Glomerular visceral epithelial cell (primary cell): ENCODE measurements around the gene DTX1.
A peak's percentile ranks its signal among the peaks of the same experiment; 100 is the strongest.

ENCODE experiments used
- DNase-seq: peaks from one replicate; pipeline ENCODE4 v3.0.0-alpha.2; 2016; ENCODE audit errors: extremely low spot score

DTX1 gene

DNA sequence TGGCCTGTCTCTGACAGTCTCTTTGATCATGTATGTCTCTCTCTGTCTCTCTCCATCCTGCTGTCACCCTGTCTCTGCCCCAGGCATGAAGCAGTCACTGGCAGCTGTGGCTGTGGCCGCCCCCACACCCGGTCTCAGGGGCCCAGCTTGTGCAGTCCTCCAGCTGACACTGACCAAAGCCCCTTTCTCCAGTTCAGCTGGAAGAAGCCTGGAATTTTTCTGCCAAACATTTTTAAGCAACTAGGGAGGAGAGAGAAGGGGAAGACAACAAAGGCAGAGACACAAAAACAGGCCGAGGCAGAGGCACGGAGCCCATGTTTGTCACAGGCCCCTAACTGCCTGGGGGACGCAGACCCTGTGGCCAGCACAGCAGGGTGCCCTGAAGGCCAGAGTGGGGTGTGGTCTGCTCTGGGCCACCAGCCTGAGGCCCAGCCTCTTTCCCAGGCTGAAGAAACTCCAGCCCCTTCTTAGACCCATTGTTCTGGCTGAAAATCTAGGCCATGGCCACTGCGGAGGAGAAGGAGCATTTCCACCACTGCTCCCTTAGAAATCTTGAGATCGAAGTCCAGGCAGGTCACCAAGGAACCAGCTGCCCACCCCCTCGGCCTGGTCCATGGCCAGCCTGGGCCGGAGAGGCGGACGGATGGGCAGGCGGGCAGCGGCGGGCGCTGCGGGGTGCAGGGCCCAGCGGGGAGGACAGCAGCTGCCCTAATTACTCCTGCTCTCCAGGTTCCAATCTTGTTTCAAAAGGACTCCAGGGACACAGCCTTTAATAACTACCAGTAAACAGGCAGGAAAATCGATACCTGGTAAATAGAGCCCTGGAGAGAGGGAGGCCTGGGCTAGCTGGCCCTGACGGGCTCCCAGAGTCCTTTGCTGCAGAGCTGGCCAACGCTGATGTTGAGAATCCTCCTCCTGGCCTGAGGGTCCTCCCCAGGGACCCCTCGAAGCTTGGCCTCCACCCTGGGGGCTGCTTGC lies 14.9 kb downstream of the DTX1 start:
- no peak for DNase-seq

DNA sequence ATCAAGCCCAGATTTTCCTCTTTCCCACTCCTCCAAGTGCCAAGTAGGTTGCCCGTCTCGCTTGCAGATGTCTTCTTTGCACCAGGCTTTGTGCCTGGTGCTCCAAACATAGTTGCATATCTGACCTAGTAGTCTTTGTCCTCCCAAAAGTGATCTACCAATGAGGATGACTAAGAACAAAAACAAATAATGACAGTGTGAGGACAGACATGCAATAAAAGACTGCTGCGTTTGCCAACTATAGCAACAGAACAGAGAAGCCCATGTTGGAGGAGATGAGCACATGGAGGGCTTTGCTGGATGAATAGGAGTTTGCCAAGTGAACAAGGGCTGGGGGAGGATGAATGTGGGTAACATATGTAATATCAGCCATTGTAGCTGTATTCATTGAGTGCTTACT lies 15.6 kb downstream of the DTX1 start:
- no peak for DNase-seq

DNA sequence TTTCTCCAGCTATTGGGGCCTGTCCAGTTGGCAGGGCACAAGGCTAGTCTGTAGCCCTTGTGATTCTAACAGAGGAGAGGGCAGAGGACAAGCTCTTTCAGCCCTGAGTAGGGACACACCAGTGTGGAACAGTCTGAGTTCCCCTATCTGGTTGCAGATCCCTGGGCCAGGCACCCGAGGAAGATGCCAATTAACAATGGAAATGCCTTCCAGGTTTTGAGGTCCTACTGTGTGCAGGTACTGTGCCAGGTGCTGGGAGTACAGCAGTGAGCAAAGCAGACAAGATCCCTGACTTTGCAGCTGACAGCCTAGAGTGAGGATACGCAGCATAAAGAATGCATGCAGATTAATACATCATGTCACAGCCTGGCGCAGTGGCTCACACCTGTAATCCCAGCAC lies 17.1 kb downstream of the DTX1 start:
- DNase-seq = no peak

DNA sequence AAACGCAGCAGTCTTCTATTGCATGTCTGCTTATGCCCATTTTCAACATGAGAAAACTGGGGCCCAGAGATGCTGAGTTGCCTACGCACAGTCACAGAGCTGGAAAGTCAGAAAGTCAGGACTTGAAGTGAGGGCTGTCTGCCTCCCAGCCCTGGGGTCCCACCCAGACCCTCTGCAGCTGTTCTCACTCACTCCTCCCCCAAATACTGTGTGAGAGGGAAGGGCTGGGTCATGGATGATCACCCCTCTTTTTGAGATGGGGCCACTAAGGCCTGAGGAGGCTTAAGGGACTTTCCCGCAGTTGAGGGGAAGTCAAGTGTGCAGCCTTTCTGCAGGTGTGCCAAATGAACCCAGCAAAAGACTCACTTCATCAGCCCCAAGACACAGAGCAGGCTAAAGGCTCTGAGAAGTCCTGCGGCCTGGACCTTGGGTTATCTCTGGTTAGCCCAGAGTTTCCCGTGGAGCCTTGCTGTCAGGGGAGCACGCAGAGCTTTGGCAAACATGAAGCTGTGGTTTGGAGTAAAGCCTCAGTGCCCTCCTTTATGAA lies 18.7 kb downstream of the DTX1 start:
- peak; percentile 9 for DNase-seq

DNA sequence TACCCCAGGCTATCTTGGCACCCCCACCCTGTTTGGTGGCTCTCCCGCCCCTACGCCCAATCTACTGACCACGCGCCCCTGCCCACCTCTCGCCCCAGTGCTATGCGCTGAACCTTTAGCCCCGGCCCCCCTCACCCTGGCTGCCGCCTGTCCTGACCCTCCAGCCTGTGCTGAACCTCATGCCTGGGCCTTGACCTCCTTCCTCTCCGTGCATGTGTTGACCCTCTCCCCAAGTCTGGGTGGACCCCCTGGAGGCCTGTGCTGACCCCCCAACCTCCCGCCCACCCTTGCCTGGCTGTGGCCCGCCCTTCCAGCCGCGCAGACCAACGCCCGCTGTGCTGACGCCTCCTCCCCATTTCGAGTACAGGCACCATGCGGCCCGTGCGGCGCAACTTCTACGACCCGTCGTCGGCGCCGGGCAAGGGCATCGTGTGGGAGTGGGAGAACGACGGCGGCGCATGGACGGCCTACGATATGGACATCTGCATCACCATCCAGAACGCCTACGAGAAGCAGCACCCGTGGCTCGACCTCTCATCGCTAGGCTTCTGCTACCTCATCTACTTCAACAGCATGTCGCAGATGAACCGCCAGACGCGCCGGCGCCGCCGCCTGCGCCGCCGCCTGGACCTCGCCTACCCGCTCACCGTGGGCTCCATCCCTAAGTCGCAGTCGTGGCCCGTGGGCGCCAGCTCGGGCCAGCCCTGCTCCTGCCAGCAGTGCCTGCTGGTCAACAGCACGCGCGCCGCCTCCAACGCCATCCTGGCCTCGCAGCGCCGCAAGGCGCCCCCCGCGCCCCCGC lies 20.7 kb downstream of the DTX1 start:
- no peak for DNase-seq

DNA sequence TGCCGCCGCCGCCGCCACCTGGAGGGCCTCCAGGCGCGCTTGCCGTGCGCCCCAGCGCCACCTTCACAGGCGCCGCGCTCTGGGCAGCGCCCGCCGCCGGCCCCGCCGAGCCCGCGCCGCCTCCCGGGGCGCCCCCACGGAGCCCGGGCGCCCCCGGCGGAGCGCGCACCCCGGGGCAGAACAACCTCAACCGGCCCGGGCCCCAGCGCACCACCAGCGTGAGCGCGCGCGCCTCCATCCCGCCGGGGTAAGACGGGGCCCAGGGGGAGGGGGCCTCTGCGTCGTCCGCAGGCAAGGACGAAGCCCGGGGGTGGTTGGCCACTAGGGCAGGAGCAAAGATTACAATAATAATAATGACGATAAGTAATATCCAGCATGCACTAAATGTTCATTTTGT lies 21.3 kb downstream of the DTX1 start:
- DNase-seq = no peak

DNA sequence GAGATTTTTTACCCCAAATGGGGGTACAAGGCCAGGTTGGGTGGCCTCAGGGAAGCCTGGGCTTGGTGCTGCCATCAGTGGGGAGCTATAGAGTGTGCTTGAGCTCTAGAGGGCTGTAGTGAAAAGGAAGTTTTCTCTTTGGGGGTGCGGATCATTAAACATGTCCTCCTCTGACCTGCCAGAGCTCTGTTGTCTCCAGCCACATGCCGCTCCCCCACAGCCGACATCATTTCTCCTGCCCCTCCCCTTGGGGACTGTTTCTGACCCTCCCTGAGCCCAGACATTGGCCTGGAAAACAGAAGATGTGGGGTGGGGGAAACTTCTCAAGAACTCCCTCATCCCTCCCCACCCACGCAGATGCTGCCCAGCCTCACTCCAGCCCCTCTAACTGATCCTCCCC lies 25.3 kb downstream of the DTX1 start:
- DNase-seq = no peak

DNA sequence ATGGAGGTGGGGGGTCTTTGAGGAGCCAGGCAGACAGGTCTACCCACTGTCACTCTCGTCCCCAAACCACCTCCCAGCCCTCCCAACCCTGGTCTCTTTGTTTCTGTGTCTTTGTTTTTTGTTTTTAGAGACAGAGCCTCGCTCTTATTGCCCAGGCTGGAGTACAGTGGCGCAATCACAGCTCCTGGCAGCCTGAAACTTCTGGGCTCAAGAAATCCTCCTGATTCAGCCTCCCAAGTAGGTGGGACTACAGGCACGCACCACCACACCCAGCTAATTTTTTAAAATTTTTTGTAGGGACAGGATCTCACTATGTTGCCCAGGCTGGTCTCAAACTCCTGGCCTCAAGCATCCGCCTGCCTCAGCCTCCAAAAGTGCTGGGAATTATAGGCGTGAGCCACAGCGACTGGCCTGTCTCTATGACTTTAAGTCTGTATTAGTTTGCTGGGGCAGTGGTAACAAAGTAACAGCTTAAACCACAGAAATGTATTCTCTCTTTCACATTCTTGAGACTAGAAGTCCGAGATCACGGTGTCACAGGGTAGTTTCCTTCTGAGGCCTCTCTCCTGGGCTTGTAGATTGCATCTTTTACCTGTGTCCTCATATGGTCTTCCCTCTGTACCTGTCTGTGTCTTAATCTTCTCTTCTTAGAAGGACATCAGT lies 26.1 kb downstream of the DTX1 start:
- no peak for DNase-seq

DNA sequence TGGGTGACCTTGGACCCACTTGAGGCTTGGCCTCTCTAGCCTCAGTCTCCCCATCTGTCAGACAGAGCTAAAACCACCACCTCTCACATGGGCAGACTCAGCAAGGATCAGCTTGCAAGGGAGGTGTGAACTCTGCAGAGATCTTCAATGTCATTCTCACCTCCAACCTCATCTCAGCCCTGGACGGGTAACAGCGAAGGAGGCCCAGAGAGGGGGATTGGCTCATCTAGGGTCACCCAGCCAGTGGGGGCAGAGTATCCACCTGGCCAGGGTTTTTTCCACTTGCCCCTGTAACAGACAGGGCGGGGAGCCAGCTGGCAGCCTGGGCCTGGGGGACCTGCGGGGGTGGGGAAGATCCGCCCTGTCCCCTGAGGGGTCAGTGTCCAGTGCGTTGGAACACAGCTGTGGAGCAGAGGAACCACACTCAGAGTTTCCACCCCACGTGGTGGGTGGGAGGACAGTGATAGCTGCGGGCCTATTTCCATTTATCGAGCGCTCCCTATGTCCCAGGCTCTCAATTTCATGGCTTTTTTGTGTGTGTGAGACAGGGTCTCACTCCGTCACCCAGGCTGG lies 27.4 kb downstream of the DTX1 start:
- DNase-seq = no peak

DNA sequence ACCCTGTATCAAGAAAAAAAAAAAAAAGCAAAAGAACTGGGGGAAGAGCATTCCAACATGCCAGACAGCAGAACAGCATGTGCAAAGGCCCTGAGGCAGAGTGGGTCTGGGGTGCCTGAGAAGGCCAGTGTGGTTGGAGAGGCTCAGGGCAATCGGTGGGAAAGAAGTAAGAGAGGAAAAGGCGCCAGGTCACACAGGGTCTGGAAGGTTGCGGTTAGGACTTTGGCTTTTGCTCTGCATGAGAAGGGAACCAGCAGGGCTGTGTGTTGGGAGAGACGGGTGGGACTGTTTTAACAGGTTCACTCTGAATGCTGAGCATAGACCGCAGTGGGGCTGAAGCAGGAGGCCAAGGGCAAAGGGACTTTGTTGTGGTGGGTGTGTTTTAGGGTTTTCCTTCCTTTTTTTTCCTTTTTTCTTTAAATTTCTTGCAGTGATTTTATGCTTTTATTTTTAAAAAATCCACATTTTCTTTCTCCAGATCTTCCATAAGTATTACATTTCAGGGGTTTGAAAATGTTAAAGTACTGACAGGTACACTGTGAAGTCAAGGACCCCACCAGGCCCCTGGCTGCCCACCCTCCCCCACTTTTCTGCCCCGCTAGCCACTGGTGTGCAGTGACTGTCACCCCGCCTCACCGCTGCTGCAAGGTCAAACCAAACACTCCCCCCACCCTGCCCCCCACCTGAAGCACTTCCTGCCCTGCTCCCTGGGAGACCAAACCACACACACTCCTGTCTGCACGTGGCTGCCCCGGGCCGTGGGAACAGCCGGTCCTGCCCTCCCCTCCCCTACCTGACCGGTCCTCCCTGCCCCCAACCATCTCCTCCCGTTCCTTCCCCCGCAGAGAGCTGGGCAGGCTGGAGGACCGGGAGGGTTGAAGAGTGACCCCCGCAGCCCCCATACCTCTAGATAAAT lies 30.0 kb downstream of the DTX1 start:
- DNase-seq = peak; percentile 70

DNA sequence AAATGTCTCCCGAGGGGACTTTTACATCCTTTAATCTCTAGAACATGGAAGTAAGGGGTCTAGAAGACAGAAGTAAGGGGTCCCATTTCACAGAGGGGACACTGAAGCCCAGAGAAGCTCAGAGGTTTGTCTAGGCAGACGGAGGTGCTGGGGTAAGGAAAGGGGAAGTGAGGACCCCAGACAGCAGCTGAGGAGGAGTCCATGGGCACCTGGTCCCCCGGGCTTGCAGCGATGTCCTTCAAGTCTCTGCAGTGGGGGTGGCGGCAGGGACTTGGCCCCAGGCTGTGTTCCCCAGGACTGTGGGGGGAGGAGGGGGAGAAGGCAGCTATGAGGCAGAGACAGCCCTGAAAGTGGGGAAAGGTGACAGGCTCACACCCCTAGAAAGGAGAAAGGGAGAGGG lies 30.7 kb downstream of the DTX1 start:
- DNase-seq = no peak

DNA sequence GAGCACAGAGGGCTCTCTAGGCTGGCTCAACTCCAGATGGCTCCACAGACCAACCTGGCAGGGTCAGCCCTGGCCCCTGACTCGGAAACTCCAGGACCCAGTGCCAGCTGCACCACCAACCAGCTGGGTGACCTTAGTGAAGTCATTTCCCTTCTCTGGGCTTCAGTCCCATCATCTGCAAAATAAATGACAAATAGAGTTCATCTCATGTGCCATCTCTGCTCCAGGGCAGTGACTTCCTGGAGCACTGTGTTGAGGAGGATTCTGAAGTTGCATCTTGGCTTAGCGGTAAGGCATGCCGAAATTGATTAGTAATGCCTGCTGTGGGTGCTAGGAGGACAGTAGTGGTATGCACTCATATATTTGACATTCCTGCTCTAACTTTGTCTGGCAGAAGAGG lies 31.5 kb downstream of the DTX1 start:
- DNase-seq = no peak

DNA sequence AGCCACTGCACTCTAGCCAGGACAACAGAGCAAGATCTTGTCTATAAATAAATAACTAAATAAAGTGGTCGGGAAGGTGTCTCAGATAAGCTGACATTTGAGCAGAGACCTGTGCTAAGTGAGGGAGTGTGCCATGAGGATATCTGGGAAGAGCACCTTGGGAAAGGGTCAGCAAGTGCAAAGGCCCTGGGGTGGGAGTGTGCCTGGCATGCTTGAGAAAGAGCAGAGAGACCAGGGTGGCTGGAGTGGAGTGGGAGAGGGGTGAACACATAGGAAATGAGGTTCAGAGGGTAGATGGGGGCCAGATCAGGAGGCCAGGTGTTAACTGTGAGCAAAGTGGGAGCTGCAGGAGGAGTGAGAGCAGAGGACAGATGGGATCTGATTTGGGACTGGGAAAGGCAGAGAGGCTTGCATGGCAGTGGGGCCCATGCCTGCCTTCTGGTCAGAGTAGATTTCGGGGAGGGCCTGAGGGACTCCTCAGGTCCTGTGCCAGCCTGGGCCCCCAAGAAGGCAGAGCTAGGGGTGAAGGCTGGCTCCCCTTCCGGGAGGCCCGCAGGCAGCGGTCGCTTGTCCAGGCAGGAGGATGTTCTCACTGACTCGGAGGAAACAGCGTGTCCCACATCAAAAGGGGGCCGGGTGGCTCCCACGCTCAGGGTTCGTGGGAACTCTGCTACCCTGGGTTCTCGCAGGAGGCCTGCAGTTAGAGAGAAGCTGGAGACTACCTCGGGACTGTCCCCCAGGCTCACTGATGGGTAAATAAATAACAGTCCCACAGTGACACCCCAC lies 32.6 kb downstream of the DTX1 start:
- no peak for DNase-seq

DNA sequence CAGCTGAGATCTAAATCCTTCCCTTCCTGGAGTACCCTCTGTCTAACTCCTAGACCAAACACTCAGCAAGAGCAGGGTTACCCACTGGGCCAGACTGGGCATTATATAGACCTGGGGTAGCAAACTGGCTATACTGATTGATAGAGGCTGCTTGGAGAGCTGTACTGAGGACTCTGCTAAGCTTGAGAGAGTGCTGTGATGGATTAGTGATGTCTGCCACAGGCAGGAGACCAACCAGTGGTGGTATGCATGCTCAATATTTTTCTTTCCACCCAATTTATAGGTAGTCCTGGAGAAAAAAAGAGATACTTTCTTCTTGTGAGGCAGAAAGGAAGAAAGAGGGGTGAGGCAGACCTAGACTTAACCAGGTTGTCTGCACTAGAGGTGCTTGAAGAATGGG lies 33.3 kb downstream of the DTX1 start:
- no peak for DNase-seq

DNA sequence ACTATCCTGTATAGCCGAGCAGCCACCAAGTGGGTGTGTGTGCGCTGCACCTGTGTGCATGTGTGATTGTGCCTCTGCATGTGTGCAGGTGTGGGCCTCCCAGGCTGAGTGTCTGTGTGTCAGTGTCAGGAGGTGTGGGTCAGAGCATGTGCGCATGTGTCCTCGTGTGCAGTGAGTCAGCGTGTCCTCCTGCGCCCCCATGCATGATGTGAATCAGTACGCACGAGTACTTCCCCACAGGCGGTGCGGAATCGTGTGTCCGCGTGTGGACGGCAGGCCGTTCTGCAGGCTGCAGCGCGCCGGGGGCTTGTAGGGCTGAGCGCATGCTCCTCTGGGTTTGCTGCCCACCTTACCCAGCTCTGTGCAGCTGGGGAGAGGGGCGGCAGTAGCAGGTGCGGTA lies 34.2 kb downstream of the DTX1 start:
- no peak for DNase-seq

DNA sequence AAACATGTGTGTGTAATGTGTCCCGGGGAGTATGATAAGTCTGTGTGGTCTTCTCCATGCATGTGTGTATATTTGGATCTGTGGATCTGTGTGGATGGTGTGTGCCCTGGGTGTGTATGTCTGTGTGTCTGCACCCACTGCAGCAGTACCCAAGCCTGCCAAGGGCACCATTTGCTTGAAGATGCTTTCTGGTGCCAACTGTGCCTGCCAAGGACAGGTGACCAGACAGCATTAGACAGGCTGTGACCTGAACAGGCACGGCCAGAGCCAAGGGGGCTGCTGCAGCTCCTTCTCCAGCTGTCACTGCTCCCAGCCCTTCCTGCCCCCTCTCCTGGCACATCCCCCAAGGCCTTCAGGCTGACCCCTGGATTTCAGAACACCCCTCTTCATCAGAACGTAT lies 35.0 kb downstream of the DTX1 start:
- no peak for DNase-seq

DNA sequence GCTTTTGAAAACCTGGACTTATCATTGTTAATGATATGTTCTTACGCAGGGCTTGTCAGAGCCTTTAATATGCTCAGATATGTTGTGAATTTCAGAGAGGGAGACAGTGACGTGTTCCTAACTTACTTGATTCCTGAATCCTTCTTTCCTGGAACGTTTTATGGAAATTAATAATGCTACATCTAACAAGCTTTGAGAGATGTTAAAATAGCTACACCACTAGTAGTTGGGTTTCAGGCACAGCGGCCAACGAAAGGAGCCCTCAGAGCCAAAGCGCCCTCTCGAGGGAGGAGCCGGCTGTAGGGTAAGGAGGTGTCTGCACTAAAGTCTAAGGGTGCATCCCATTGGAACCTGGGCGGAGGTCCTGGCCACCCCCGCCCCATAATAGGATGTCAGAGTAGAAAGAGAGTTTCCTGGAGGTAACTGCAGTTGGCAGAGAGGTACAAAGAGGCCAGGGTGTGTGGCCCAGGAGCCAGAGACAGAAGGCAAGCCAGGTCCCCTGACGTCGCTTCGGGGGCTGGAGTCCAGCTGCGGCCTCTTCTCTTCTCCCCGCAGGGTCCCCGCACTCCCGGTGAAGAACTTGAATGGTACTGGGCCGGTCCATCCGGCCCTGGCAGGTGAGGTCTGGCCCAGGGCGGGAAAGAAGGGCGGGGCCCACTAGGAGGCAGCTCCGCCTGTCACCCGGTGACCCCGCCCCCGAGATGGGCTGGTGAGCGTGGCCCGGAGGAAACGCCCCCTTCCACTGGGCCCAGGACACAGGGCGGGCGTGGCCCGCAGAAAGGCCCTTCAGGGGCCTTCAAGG lies 36.3 kb downstream of the DTX1 start:
- DNase-seq = no peak

DNA sequence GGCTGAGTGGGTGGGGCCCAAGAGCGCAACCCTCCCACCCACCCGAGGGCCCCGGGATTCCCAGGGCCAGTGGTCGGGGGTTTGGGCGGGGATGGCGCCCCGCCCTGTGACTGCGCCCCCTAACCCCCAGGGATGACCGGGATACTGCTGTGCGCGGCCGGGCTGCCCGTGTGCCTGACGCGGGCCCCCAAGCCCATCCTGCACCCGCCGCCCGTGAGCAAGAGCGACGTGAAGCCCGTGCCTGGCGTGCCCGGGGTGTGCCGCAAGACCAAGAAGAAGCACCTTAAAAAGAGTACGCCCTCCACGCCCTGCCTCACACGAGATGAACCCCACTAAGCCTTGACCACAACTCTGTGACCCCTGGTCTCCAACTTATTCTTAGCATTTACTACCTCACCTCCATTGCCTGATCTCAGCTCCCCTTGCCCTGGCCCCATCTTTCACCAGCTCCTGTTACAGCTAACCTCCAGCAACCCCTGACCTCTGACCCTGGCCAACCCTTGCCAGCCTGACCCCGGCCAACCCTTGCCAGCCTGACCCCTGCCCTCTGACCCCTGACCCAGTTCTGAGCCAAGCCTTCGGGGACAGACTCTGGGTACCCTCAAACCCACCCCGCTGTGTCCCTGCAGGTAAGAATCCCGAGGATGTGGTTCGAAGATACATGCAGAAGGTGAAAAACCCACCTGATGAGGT lies 37.0 kb downstream of the DTX1 start:
- no peak for DNase-seq
